ENCODE data around the gene ARHGAP15.

Gene ARHGAP15

GRCh38 chr2:143124445-143124844 lies 4.8 kb upstream of the ARHGAP15 start:
- no peak for DNase-seq (ENCODE audit: low read depth)
- H3K4me3 ChIP-seq (ENCODE audit: low read length), result no peak overlapping the region
- no peak for TF ChIP-seq CTCF (conservative IDR thresholded peaks at IDR 0.05; ENCODE audit: low read depth, low read length)

GRCh38 chr2:143125717-143126116 lies 3.5 kb upstream of the ARHGAP15 start:
- DNase-seq (ENCODE audit: low read depth), result no peak
- TF ChIP-seq CTCF (conservative IDR thresholded peaks at IDR 0.05; ENCODE audit: low read depth, low read length), result no peak
- H3K4me3 ChIP-seq (ENCODE audit: low read length), result no peak overlapping the region

GRCh38 chr2:143132355-143132754 lies 3.1 kb downstream of the ARHGAP15 start:
- DNase-seq (ENCODE audit: low read depth), result no peak
- no peak overlapping the region for H3K4me3 ChIP-seq (ENCODE audit: low read length)
- no peak for TF ChIP-seq CTCF (conservative IDR thresholded peaks at IDR 0.05; ENCODE audit: low read depth, low read length)

DNA sequence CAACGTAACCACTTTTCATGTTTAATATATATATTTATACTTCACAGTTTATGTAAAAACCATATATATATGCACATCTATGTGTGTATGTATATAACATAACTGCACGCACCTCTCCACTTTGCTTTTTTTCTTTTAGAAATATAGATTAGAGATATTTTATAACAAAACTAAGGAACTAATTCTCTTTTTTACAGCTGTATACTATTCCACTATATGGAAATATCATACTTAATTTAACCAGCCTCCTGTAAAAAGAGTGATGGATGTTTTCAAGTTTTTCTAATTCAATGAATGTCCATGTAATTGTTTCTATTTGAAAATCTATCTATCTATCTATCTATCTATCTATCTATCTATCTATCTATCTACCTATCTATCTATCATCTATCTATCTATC lies 4.6 kb downstream of the ARHGAP15 start:
- no peak for DNase-seq (ENCODE audit: low read depth)
- no peak overlapping the region for H3K4me3 ChIP-seq (ENCODE audit: low read length)
- TF ChIP-seq CTCF (conservative IDR thresholded peaks at IDR 0.05; ENCODE audit: low read depth, low read length), result no peak

DNA sequence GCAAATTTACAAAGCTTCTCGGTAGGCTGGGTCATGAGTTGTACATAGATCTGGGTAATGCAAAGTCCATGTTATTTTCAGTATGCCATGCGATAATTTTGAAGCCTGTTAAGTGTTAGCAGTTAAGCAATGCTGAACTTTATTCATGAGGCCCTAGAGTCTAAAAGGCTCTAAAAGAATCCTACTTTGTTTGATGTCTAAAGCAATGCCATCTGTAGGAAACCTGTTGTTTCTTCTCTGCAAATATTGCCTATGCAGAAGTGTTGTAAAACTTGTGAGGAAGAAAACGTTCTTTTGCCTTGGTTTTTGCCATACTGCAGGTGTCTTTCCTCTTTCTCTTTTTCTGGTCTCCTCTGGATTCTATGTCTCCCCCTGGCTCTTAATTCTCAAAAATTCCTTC lies 9.1 kb downstream of the ARHGAP15 start:
- no peak for DNase-seq (ENCODE audit: low read depth)
- no peak overlapping the region for H3K4me3 ChIP-seq (ENCODE audit: low read length)
- no peak for TF ChIP-seq CTCF (conservative IDR thresholded peaks at IDR 0.05; ENCODE audit: low read depth, low read length)

DNA sequence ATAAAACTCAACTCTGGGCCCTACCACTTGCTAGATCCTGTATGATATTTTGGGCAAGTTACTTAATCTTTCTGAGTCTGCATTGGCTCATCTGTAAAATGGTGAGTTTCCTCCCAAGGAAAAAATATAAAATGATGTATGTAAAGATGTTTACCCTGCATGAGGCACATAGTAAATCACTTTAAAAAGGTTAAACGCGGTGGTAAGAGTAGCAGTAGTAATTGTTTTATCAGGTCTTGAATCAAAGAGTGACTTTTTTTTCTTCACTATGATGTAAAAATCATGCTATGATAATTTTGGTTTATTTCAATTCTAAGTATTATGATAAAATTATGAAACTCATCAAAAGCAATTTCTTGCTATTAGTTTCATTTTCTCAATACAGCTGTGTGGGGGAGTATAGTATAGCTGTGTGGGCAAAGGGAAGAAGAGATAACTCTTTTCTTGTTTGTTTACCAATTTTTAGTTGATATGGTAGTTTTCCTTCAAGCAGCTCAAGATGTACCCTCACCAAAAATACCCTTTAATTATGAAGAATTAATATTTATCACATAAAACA lies 10.7 kb downstream of the ARHGAP15 start:
- no peak for DNase-seq (ENCODE audit: low read depth)
- H3K4me3 ChIP-seq (ENCODE audit: low read length), result no peak overlapping the region
- TF ChIP-seq CTCF (conservative IDR thresholded peaks at IDR 0.05; ENCODE audit: low read depth, low read length), result no peak

DNA sequence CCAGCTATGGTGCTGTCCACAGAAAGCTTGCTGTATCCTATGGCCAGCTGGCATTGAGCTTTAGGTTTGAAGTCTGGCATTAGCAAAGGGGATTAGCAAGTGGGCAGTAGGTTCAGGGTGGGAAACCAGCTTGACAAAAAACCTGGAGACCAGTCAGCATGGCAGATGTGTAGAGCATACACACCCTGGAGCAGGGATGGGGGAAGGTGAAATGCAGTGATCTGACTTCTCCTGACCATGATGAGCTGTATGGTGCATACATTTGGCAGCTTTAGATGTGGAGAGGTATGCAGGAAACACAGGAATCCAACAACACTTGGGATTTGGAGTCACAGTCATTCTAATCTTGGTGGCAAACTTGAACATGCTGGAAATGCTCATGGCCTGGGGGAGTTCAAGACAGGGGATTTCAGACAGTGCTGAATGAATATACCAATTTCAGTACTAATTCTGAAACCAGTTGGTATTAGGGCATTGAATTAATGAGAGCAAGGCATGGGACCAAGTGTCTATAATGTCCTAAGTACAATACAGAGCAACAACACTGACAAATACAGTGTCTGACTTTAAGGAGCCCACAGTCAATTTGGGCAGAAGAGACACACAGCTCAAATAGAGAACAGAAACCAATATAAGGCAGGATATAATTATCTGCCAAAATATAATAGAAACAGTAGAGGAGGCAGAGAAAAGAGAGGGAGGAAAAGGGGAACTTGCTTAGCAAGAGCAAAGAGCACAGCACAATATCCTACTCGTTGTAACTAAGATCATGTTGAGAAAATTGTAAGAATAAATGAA lies 11.8 kb downstream of the ARHGAP15 start:
- H3K4me3 ChIP-seq (ENCODE audit: low read length), result no peak overlapping the region
- TF ChIP-seq CTCF (conservative IDR thresholded peaks at IDR 0.05; ENCODE audit: low read depth, low read length), result no peak
- no peak for DNase-seq (ENCODE audit: low read depth)

All from retinal pigment epithelial cell (primary cell).